Measurements from ENCODE around the gene RBMS1. TPM values are rescaled to one million over a fixed set of nuclear protein-coding genes. Genes with fewer than 3 reads are reported as not detected.
"Not testable (repeated sequence)": the region's sequence is repeated elsewhere in the genome, so short reads cannot be mapped to it uniquely, and the experiment has no call there.

Gene RBMS1
- total RNA-seq, 3 donors from 2014 or later, result 47.1 to 63.4 (median 56.3) TPM

DNA sequence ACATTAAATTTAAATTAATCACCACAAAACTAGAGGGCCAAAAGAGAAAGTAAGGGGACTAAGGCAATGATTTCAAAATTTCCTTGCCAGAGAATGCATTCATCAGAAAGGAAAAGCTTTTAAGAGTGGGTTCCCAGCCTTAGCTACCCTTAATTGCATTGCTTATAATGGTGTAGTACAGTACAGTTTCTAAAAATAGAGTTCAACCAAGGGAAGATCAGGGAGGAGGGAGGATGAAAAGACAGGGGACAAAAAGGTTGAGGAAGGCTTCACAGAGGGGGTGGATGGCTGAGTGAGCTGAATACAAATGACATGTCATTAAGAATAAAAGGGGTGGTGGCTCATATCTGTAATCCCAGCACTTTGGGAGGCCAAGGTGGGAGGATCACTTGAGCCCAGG lies 119.9 kb downstream of the RBMS1 start:
- H3K36me3 Mint-ChIP-seq (ENCODE audit: insufficient read depth), result peaks cover 7% of the 10 kb centered on the region
- no peaks in the 10 kb centered on the region for H3K27me3 Mint-ChIP-seq (ENCODE audit: low read depth)
- DNase-seq (no peak), ATAC-seq (no peak)
- H3K4me3 Mint-ChIP-seq, result no peak overlapping the region
- no peaks in the 10 kb centered on the region for H3K9me3 Mint-ChIP-seq
- H3K4me1 Mint-ChIP-seq (ENCODE audit: low read depth), result peaks cover 86% of the 10 kb centered on the region

- Mint-ChIP-seq H3K36me3 (ENCODE audit: insufficient read depth) (peaks cover 7% of the 10 kb centered on the region), H3K4me1 (ENCODE audit: low read depth) (peaks cover 87% of the 10 kb centered on the region), H3K27me3 (ENCODE audit: low read depth) (no peaks in the 10 kb centered on the region), H3K9me3 (no peaks in the 10 kb centered on the region), H3K4me3 (peak overlapping the region; percentile 16)
- DNase-seq (no peak), ATAC-seq (no peak)
Observed at GRCh38 chr2:160373263-160373662, 120.3 kb downstream of the RBMS1 start.

DNA sequence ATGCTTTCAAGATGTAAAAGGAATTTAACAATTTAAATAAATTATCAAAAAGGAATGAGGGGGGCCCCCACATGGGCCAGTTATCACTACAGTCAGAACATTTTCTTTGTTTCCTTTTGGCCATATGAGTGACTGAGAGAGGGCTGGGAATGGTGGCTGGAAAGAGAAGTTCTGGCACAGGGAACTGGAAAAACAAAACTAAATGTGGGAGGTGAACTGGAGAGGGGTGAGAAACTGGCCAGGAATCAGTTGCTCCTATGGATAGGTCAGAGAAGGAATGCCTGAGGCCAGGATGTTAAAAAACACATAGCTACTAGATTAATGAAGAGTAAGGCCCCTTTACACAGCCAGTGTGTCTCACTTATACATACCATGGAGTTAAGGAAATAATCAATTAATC lies 121.0 kb downstream of the RBMS1 start:
- H3K36me3 Mint-ChIP-seq (ENCODE audit: insufficient read depth), result peaks cover 7% of the 10 kb centered on the region
- no peaks in the 10 kb centered on the region for H3K9me3 Mint-ChIP-seq
- ATAC-seq (no peak), DNase-seq (no peak)
- H3K27me3 Mint-ChIP-seq (ENCODE audit: low read depth), result no peaks in the 10 kb centered on the region
- H3K4me1 Mint-ChIP-seq (ENCODE audit: low read depth), result peaks cover 91% of the 10 kb centered on the region
- no peak overlapping the region for H3K4me3 Mint-ChIP-seq

GRCh38 chr2:160372010-160372356 lies 121.6 kb downstream of the RBMS1 start:
- ATAC-seq (no peak), DNase-seq (no peak)
- no peaks in the 10 kb centered on the region for H3K9me3 Mint-ChIP-seq
- peaks cover 86% of the 10 kb centered on the region for H3K4me1 Mint-ChIP-seq (ENCODE audit: low read depth)
- H3K4me3 Mint-ChIP-seq, result no peak overlapping the region
- no peaks in the 10 kb centered on the region for H3K27me3 Mint-ChIP-seq (ENCODE audit: low read depth)
- peaks cover 7% of the 10 kb centered on the region for H3K36me3 Mint-ChIP-seq (ENCODE audit: insufficient read depth)

DNA sequence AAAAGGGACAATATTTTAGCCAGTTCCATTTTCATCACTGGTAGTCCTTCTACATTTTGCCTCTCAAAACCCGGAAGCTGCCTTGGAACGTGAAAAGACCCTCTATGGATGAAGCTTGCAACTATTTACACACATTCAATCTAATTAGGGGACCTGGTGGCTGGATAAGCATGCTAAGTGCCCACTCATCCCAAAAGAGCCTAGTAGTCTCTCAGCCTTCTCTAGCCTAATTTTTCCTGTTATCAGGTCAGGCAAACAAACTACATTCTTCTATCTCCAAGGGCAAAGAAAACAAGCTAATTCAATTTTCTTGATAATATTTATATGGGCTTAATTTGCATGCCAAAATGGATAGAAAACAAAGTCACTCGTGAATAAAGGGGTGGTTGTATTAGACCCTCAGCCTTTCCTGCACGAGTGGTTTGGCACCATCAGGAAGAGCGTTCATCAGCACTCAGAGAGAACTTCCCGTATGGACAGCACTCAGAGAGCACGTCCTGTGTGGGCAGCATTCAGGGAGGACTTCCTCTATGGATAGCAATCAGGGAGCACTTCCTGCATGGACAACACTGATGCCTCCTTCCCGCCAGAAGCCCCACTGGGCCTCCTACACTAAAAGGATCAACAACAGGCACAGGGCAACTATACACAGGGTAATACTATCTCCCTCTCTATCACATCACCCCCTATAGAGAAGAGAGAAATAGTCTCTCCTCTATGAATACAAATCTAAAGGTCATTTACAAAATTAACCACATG lies 122.2 kb downstream of the RBMS1 start:
- DNase-seq, result no peak
- ATAC-seq, result no peak
- Mint-ChIP-seq H3K4me1 (ENCODE audit: low read depth) (peaks cover 83% of the 10 kb centered on the region), H3K4me3 (no peak overlapping the region), H3K9me3 (no peaks in the 10 kb centered on the region), H3K36me3 (ENCODE audit: insufficient read depth) (peaks cover 7% of the 10 kb centered on the region), H3K27me3 (ENCODE audit: low read depth) (no peaks in the 10 kb centered on the region)

- H3K4me1 Mint-ChIP-seq (ENCODE audit: low read depth), result peaks cover 83% of the 10 kb centered on the region
- H3K36me3 Mint-ChIP-seq (ENCODE audit: insufficient read depth), result peaks cover 21% of the 10 kb centered on the region
- ATAC-seq, result no peak
- no peaks in the 10 kb centered on the region for H3K27me3 Mint-ChIP-seq (ENCODE audit: low read depth)
- no peak for DNase-seq
- no peaks in the 10 kb centered on the region for H3K9me3 Mint-ChIP-seq
- no peak overlapping the region for H3K4me3 Mint-ChIP-seq
Observed at GRCh38 chr2:160368988-160369930, 124.3 kb downstream of the RBMS1 start.

DNA sequence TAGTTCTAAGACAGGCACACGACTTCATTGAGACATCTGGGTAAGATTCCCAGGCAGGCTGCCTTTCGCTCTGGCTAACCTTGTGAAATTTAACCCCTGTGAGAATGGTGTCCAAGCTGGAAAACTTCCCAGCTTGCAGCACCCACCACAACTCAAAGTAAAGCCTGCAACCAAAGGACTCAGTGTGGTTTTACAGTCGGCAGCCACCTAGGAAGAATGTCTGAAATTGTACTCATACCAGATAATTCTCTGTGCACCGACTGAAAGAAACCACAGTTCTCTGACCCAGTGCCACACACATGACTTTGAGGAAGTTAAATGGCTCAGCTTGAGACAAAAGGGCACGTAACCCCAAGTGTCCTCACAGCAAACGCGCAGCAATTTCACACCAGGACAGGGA lies 125.7 kb downstream of the RBMS1 start:
- H3K4me3 Mint-ChIP-seq, result peak overlapping the region; percentile 6
- DNase-seq, result no peak
- peak; percentile 34 to 70 for ATAC-seq
- no peaks in the 10 kb centered on the region for H3K9me3 Mint-ChIP-seq
- peaks cover 28% of the 10 kb centered on the region for H3K36me3 Mint-ChIP-seq (ENCODE audit: insufficient read depth)
- no peaks in the 10 kb centered on the region for H3K27me3 Mint-ChIP-seq (ENCODE audit: low read depth)
- H3K4me1 Mint-ChIP-seq (ENCODE audit: low read depth), result peaks cover 83% of the 10 kb centered on the region

GRCh38 chr2:160367139-160367538 lies 126.5 kb downstream of the RBMS1 start:
- H3K4me3 Mint-ChIP-seq, result not testable (repeated sequence)
- peaks cover 80% of the 10 kb centered on the region for H3K4me1 Mint-ChIP-seq (ENCODE audit: low read depth)

GRCh38 chr2:160366474-160366873 lies 127.1 kb downstream of the RBMS1 start:
- Mint-ChIP-seq H3K4me1 (ENCODE audit: low read depth) (peaks cover 75% of the 10 kb centered on the region), H3K27me3 (ENCODE audit: low read depth) (no peaks in the 10 kb centered on the region), H3K36me3 (ENCODE audit: insufficient read depth) (peaks cover 26% of the 10 kb centered on the region), H3K4me3 (no peak overlapping the region), H3K9me3 (no peaks in the 10 kb centered on the region)
- no peak for DNase-seq
- ATAC-seq, result no peak

More at GRCh38 chr2:160367139-160367538, 126.5 kb downstream of the RBMS1 start:
- not testable (repeated sequence) for H3K9me3 Mint-ChIP-seq; H3K27me3 Mint-ChIP-seq (ENCODE audit: low read depth); ATAC-seq; DNase-seq
- H3K36me3 Mint-ChIP-seq (ENCODE audit: insufficient read depth), result peaks cover 26% of the 10 kb centered on the region

GRCh38 chr2:160365716-160366367 lies 127.8 kb downstream of the RBMS1 start:
- DNase-seq (no peak), ATAC-seq (no peak)
- Mint-ChIP-seq H3K27me3 (ENCODE audit: low read depth) (no peaks in the 10 kb centered on the region), H3K36me3 (ENCODE audit: insufficient read depth) (peaks cover 26% of the 10 kb centered on the region), H3K4me3 (no peak overlapping the region), H3K4me1 (ENCODE audit: low read depth) (peaks cover 73% of the 10 kb centered on the region), H3K9me3 (no peaks in the 10 kb centered on the region)

- Mint-ChIP-seq H3K4me1 (ENCODE audit: low read depth) (peaks cover 73% of the 10 kb centered on the region), H3K36me3 (ENCODE audit: insufficient read depth) (peaks cover 30% of the 10 kb centered on the region), H3K9me3 (no peaks in the 10 kb centered on the region), H3K4me3 (no peak overlapping the region), H3K27me3 (ENCODE audit: low read depth) (no peaks in the 10 kb centered on the region)
- DNase-seq (no peak), ATAC-seq (no peak)
Observed at GRCh38 chr2:160364364-160364763, 129.2 kb downstream of the RBMS1 start.

- Mint-ChIP-seq H3K27me3 (ENCODE audit: low read depth) (no peaks in the 10 kb centered on the region), H3K4me1 (ENCODE audit: low read depth) (peaks cover 72% of the 10 kb centered on the region), H3K36me3 (ENCODE audit: insufficient read depth) (peaks cover 30% of the 10 kb centered on the region), H3K4me3 (no peak overlapping the region), H3K9me3 (no peaks in the 10 kb centered on the region)
- DNase-seq (no peak), ATAC-seq (no peak)
Observed at GRCh38 chr2:160363961-160364360, 129.6 kb downstream of the RBMS1 start.

DNA sequence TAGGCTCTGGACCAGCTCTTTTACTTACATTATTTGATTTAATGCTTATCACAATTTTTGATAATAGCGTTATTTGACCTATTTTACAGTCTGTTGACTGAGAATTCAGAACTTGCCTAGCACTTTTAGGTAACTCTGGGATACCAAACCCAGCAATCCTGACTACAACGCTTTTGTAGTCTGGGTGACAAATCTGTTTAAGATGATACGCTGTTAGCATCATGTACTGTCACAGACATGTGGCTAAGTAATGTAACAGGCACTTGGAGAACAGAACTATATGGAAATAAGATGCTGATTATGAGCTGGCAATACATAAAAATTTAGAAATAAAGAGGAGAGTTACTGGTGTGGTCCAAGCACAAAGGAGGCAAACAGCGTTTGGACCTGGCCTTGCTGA lies 130.6 kb downstream of the RBMS1 start:
- Mint-ChIP-seq H3K27me3 (ENCODE audit: low read depth) (no peaks in the 10 kb centered on the region), H3K4me3 (no peak overlapping the region), H3K36me3 (ENCODE audit: insufficient read depth) (peaks cover 32% of the 10 kb centered on the region), H3K9me3 (no peaks in the 10 kb centered on the region), H3K4me1 (ENCODE audit: low read depth) (peaks cover 67% of the 10 kb centered on the region)
- ATAC-seq (no peak), DNase-seq (no peak)

DNA sequence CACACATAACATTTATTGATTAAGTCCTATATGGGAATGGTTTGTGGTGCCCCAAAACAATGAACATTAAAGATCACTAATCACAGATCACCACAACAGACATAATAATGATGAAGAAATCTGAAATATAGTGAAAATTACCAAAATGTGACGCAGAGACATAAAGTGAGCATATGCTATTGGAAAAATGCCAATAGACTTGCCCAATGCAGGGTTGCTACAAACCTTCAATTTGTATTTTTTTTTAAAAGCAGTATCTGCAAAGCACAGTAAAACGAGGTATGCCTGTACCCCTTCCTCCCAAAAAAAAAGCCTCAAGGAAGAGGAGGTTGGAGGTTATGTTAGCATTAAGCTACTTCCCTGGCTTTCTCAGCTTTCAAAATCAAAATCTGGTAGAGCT lies 131.1 kb downstream of the RBMS1 start:
- H3K27me3 Mint-ChIP-seq (ENCODE audit: low read depth), result no peaks in the 10 kb centered on the region
- H3K36me3 Mint-ChIP-seq (ENCODE audit: insufficient read depth), result peaks cover 38% of the 10 kb centered on the region
- H3K9me3 Mint-ChIP-seq, result no peaks in the 10 kb centered on the region
- H3K4me1 Mint-ChIP-seq (ENCODE audit: low read depth), result peaks cover 67% of the 10 kb centered on the region
- no peak for DNase-seq
- no peak overlapping the region for H3K4me3 Mint-ChIP-seq
- ATAC-seq, result no peak
